Measurements from ENCODE around the gene MRPS34. TPM values are rescaled to one million over a fixed set of nuclear protein-coding genes. Genes with fewer than 3 reads are reported as not detected.
A peak's percentile ranks its signal among the peaks of the same experiment; 100 is the strongest.

MRPS34 gene
- total RNA-seq, 1 donor: 52.7 TPM

DNA sequence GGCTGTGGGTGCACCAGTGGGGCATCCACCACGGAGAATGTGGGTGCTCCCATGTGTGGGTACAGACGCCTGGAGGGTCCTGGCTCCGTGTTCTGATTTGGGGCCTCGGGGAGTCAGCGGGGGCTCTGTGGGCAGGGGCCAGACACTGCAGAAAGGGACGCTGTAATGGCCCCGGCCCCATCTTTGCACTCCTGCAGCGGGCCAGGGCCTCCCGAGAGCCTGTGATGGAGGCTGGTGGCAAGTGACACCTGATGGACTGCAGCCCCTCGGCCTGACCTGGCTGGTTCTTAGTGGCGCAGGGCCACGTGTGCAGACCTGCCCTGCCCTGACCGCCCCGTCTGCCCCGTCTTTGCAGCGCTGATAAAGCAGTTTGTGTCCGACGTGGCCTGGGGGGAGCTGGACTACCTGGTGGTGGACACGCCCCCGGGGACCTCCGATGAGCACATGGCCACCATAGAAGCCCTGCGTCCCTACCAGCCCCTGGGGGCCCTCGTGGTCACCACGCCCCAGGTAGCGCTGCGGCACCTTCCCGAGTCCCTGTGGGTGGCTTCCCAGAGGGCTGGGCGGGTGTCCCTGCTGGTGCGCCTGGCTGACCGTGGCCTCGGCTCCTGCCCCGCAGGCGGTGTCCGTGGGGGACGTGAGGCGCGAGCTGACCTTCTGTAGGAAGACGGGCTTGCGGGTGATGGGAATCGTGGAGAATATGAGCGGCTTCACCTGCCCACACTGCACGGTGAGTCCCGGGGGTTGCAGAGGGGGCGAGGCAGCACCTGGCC lies 14.6 kb upstream of the MRPS34 start:
- TF ChIP-seq, protein P1, sequence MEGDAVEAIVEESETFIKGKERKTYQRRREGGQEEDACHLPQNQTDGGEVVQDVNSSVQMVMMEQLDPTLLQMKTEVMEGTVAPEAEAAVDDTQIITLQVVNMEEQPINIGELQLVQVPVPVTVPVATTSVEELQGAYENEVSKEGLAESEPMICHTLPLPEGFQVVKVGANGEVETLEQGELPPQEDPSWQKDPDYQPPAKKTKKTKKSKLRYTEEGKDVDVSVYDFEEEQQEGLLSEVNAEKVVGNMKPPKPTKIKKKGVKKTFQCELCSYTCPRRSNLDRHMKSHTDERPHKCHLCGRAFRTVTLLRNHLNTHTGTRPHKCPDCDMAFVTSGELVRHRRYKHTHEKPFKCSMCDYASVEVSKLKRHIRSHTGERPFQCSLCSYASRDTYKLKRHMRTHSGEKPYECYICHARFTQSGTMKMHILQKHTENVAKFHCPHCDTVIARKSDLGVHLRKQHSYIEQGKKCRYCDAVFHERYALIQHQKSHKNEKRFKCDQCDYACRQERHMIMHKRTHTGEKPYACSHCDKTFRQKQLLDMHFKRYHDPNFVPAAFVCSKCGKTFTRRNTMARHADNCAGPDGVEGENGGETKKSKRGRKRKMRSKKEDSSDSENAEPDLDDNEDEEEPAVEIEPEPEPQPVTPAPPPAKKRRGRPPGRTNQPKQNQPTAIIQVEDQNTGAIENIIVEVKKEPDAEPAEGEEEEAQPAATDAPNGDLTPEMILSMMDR (IDR thresholded peaks at IDR 0.05; ENCODE audit: insufficient read depth, low read depth, low read length): no peak

DNA sequence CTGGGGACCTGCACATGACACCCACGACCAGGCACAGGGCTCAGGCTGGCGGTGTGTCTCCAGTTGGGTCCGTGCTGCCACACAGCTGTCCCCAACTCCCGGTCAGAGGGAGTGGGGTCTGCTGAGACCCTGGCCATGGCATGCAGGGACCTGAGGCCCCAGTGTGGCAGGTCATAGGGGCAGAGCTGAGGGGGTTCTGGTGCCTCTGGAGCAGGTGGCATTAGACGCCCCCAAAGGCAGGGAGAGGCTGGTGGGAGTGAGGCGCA lies 14.1 kb upstream of the MRPS34 start:
- DNase-seq (ENCODE audit: low read depth): no peak
- no peak overlapping the region for H3K4me3 ChIP-seq (ENCODE audit: low read depth, low read length)
- TF ChIP-seq, protein P1 (IDR thresholded peaks at IDR 0.05; ENCODE audit: insufficient read depth, low read depth, low read length): no peak

More for the DNA sequence above, 14.6 kb upstream of the MRPS34 start:
- H3K4me3 ChIP-seq (ENCODE audit: low read depth, low read length): no peak overlapping the region
- DNase-seq (ENCODE audit: low read depth): no peak

DNA sequence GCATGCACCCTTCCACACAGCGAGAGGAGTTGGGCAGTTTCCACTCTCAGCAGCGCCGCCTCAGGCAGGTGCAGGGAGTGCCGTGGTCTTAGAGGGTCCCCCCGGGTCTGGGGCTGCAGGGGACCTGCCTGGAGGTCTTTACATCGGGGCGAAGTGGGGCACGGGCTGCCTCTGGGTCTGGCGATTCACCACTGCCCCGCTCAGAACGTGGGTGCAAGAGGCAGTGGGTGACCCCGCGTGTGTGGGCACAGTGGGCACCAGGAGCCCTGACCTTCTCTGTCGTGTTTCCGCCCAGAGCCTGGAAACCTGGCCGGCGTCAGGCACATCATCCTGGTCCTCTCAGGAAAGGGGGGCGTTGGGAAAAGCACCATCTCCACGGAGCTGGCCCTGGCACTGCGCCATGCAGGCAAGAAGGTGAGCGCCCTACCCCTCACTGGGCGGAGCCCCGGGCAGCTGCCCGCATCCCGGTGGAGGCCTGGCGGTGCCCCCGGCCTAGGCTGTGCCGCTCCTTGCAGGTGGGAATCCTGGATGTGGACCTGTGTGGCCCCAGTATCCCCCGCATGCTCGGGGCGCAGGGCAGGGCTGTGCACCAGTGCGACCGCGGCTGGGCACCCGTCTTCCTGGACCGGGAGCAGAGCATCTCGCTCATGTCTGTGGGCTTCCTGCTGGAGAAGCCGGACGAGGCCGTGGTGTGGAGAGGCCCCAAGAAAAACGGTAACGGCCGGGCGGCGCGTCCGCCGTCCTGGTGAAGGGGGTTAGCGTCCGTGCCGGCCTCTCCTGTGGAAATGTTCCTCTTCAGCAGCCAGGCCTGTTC lies 13.5 kb upstream of the MRPS34 start:
- DNase-seq (ENCODE audit: low read depth): no peak

DNA sequence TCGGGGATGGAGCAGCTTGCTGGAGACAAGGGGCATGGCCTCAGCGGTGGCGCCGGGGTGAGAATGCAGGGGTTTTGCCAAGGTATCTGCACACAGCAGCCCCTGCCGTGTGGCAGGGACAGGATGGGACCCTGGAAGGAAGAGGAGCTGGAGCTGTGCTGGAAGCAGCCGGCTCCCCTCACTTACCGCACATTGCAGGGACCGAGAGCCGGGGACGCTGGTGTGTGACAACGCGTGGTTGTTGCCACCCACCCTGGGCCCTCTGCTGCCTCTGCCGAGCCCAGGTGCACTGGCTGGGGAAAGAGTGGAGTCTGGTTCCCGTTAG lies 12.9 kb upstream of the MRPS34 start:
- no peak overlapping the region for H3K4me3 ChIP-seq (ENCODE audit: low read depth, low read length)
- TF ChIP-seq, protein P1 (IDR thresholded peaks at IDR 0.05; ENCODE audit: insufficient read depth, low read depth, low read length): no peak
- DNase-seq (ENCODE audit: low read depth): no peak

More for the DNA sequence above, 13.5 kb upstream of the MRPS34 start:
- H3K4me3 ChIP-seq (ENCODE audit: low read depth, low read length): no peak overlapping the region
- TF ChIP-seq, protein P1 (IDR thresholded peaks at IDR 0.05; ENCODE audit: insufficient read depth, low read depth, low read length): no peak

DNA sequence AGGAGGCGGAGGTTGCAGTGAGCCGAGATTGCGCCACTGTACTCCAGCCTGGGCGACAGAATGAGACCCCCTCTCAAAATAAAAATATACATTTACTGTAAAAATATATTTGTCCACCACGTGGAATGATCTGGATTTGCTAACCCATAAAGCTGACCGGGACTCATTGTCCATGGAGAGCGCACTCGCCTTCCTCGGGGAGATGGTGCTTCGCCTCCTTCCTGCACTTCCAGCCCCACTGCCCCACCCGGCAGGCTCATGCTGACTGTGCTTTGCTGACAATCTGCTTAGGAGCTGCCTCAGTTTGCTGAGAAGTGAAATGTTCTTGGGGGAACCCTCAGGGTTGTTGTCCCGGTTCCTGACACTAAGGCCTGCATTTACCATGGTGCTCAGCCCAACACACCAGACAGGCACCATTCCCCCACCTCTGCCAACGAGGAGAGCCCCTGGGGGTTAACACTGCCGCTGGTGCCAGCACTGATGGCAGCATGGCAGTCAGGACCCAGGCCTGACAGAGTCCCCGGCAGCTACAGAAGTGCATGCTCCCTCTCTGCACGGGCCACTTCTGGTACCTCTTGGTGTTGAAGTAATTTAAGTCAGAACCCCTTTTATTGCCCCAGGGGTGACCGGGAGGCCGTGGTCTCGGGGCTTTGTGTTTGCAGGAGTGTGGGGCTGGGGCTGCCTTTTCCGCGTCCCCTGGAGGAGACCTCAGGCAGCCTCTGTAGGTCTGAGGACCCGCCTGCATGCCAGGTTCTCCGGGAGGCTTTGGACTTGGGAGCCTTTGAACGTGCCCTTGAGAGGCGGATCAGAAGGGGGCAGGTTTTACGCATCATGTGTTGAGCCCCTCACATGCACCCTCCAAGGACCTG lies 12.3 kb upstream of the MRPS34 start:
- no peak overlapping the region for H3K4me3 ChIP-seq (ENCODE audit: low read depth, low read length)
- TF ChIP-seq, protein P1 (IDR thresholded peaks at IDR 0.05; ENCODE audit: insufficient read depth, low read depth, low read length): no peak
- no peak for DNase-seq (ENCODE audit: low read depth)

DNA sequence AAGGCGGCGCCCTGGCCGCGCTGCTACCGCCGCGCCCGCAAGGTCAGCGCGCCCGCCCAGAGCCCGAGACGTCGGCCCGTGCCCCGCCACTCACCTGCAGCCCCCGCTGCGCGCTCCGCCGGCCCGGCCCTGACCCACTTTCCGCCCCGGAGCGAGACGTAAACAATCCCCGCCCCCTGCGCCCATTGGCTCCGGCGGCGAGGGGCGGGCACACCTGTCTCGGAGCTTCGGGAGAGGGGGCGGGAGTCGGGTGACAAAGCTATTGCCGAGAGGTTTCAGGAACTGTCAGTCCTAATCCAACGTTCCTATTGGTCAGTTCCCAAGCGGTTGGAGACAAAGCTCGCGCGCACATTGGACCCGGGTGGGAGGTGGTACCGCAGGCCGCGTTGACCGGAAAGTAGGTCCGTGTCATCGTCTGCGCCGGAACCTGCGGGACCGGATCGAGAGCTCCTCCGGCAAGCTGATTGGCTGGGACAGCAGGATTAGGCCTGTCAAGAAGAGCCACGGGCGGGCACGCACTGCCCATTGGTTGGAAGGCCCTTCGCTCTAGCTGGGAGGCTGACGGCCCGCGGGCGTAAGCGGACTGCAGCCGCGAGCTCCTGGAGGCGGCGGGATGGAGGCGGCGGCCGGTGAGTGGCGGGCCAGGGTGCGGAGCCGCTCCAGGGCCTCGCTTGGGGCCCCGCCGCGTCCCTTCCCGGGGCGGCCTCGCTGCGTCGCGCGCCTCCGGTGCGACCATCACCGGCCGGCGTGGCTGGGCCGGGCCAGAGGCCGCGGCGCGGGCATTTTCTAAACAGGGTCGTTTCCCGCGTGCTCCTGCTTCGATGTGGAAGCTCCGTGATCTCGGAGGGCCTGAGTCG lies 9.7 kb upstream of the MRPS34 start, which contains the start of the genes NUBP2 and SPSB3:
Gene NUBP2 (plus strand): TSS at position 553 of the 857 bp plus-strand sequence. CDS start 61 bp downstream, at position 614.
Gene SPSB3 (minus strand): TSS at position 164 of the 857 bp plus-strand sequence. CDS start 1,088 bp downstream, outside the sequence.
- TF ChIP-seq, protein P1 (IDR thresholded peaks at IDR 0.05; ENCODE audit: insufficient read depth, low read depth, low read length): no peak
- H3K4me3 ChIP-seq (ENCODE audit: low read depth, low read length): peak within 1 kb of the TSS; percentile 91
- peak; percentile 100 for DNase-seq (ENCODE audit: low read depth)

Data from fibroblast of villous mesenchyme (primary cell).